SKM-1 (cell line): ENCODE data around the gene ABHD2.

Source experiments
- DNase-seq: peaks from one replicate; lab custom pipeline; 2025; ENCODE audit not compliant: unreplicated experiment; lab: John Stamatoyannopoulos, UW

The ABHD2 gene

GRCh38 chr15:89187301-89187985, 99.2 kb downstream of the ABHD2 start:
- no peak for DNase-seq

DNA sequence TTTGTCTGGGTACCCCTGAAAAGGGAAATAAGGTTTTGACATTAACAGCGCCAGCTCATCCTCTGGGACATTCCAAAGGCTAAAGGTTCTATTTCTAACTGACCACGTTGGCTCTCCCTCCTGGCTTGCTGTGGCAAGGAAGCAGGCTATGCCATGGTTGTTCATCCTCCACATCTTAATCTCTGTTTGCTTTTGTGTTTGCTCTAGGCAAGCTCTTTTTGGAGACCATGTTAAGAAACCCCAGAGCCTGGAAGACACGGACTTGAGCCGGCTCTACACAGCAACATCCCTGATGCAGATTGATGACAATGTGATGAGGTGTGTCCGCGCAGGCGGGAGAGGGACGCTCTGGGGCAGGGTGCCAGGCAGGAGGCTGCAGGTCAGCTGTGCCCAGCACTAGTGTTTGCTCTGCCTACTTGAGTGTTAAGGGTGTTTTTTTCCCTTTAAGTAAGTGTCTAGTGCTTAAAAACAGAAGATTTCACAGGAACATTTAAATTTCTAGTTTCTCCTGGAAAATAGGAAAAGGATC, 99.8 kb downstream of the ABHD2 start:
- DNase-seq = no peak

GRCh38 chr15:89192136-89192535, 103.9 kb downstream of the ABHD2 start:
- DNase-seq = no peak

DNA sequence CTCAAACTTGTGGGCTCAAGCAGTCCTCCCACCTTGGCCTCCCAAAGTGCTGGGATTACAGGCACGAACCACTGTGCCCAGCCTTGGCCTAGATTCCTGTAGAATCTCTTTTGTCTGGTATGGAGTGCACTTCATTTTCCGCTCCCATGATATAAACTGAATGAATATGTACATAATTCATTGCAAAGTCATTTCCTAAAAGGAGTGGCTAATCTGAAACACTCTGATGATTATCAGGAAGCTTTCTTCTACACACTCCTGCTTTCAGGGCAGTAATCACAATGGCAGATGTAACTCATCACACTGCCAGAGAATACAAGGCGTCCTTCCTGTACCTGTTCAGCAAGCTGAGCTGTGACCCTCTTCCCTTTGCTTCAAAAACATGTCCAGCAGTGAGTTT, 104.5 kb downstream of the ABHD2 start:
- no peak for DNase-seq

- no peak for DNase-seq
Observed at GRCh38 chr15:89194608-89195007, 106.4 kb downstream of the ABHD2 start.

GRCh38 chr15:89195836-89196235, 107.6 kb downstream of the ABHD2 start:
- no peak for DNase-seq

DNA sequence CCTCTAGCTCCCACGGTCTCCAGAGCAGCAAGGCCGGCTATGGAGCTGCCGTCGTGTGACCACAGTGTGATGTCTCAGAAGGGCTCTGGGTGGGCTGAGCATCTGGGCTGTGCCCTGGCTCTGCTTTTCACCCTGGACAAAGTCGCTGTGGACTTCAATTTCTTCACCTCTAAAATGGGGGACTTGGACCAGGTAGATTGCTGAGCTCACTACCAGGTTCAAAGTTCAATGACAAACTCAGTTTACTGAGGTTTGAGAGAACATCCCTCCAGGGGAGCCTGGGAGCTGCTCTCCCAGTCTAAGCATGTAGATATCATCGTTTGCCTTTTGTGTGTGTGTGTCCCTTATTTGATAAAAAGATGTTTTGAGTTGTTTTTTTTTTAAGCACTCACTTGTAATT, 108.0 kb downstream of the ABHD2 start:
- DNase-seq = no peak

DNA sequence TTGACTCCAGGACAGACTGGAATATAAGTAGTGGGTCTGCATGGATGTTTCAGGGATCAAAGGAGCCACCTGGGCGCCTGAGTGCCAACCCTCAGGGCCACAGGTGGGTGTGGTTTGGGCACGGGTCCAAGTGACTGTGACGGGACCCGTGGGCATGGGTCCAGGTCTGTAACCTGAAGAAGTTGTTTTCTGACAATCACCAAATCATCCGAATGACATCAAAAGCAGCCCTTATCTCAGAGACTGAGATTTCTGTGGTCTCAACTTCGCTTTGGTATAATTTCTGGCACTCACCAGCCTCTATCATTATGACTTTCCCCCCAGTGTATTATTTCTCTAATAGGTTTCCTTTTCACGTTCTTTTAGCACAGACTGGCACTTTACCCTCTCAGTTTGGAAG, 108.7 kb downstream of the ABHD2 start:
- no peak for DNase-seq

- no peak for DNase-seq
Observed at GRCh38 chr15:89197503-89197971, 109.3 kb downstream of the ABHD2 start.

- DNase-seq = no peak
Observed at GRCh38 chr15:89198196-89198595, 109.9 kb downstream of the ABHD2 start.

GRCh38 chr15:89198934-89199333, 110.7 kb downstream of the ABHD2 start:
- no peak for DNase-seq

GRCh38 chr15:89199746-89200145, 111.5 kb downstream of the ABHD2 start:
- DNase-seq = no peak

DNA sequence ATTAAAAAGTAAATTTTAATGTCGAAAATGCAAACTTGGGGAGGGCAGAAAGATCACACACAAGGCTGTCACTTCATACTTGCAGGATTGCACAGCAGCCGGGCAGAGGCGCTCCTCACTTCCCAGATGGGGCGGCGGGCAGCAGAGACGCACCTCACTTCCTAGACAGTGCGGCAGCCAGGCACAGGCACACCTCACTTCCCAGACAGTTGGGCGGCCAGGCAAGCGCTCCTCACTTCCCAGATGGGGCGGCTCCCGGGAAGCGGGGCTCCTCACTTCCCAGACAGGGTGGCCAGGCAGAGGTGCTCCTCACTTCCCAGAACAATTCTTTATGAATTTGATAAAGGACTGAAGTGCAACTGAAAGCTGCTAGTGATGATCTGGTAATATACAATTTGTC, 111.9 kb downstream of the ABHD2 start:
- DNase-seq = no peak

- no peak for DNase-seq
Observed at GRCh38 chr15:89201465-89202005, 113.3 kb downstream of the ABHD2 start.

DNA sequence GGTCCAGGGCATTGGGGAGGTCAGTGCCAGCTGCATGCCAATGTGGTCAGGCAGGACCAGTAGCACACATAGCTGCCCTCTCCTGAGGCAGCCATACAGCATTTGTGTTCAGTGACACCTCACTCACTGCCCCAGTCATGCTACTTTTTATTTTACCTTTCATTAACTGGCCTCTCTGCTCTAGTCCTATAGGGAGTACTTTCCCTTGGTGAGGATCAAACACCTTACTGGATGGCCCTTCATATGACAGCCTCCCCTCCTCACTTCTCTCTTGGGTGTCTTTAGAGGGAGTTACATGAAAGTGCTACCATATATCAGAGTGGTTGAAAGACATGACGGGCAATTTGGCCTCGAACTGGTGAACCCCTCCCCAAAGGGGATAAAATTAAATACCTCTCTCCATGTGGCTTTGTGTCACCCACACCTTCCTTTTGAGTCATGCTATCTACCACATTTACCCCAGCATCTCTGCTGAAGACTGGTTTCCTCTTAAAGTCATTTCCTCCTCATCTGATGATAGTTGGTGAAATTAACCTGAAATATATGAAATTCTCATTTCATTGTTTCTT, 115.5 kb downstream of the ABHD2 start:
- no peak for DNase-seq

- DNase-seq = no peak
Observed at GRCh38 chr15:89205991-89206585, 117.8 kb downstream of the ABHD2 start.

DNA sequence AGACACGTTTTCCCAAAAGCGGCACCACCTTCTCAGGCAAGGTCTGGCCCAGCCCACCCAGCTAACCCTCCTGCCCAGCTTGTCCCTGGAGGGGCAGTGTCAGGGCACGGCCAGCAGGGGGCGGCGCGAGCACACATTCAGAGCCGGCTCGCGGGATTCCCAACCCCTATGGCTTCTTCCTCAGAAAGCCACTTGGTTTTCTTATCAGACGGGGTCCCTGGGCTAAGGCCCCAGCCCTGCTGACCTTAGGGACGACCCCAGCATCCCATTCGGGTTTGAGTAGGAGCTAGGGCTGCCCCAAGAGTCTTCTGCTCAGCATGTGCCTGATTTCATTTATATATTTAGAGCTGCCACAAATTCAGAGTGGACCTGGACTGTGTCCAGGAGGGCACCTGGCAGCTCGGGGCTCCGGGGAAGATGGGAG, 118.7 kb downstream of the ABHD2 start:
- peak; percentile 43 for DNase-seq

GRCh38 chr15:89208256-89208655, 120.0 kb downstream of the ABHD2 start:
- no peak for DNase-seq

DNA sequence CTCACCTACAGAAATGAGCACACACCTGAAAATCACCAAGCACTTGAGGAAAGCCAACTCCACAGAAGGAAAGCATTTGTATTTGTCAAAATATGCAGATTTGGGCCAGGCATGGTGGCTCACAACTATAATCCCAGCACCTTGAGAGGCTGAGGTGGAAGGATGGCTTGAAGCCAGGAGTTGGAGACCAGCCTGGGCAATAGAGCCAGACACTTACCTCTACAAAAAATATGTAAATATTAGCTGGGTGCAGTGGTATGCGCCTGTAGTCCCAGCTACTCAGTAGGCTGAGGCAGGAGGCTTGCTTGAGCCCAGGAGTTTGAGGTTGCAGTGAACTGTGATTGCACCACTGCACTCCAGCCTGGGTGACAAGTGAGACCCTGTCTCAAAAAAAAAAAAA, 120.8 kb downstream of the ABHD2 start:
- no peak for DNase-seq

- no peak for DNase-seq
Observed at GRCh38 chr15:89211678-89212170, 123.5 kb downstream of the ABHD2 start.

- DNase-seq = no peak
Observed at GRCh38 chr15:89215627-89216026, 127.4 kb downstream of the ABHD2 start.

- DNase-seq = no peak
Observed at GRCh38 chr15:89217031-89217430, 128.8 kb downstream of the ABHD2 start.
